Measurements from ENCODE around the gene L3MBTL4.

DNA sequence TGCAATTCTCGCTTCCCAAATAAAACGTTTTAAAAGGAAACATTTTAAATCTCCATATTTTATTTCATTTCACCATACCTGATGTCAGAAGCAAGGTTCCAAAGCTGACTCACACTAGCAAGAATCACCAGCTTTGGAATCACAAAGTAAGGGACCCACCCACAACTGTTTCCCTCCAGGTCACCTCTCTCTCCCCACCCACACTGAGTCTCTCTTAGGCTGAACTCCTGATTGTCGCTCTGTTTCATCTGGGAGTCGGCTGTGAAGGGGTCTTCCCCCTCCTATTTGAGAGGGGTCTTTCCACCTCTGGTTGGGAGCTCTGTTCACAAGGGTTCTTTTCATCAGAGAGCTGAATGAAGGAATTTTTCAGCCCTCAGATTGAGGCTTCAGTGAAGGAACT is 128.1 kb downstream of the L3MBTL4 start:
- TF ChIP-seq POLR2A (IDR thresholded peaks at IDR 0.05): no peak
- TF ChIP-seq, protein P1, sequence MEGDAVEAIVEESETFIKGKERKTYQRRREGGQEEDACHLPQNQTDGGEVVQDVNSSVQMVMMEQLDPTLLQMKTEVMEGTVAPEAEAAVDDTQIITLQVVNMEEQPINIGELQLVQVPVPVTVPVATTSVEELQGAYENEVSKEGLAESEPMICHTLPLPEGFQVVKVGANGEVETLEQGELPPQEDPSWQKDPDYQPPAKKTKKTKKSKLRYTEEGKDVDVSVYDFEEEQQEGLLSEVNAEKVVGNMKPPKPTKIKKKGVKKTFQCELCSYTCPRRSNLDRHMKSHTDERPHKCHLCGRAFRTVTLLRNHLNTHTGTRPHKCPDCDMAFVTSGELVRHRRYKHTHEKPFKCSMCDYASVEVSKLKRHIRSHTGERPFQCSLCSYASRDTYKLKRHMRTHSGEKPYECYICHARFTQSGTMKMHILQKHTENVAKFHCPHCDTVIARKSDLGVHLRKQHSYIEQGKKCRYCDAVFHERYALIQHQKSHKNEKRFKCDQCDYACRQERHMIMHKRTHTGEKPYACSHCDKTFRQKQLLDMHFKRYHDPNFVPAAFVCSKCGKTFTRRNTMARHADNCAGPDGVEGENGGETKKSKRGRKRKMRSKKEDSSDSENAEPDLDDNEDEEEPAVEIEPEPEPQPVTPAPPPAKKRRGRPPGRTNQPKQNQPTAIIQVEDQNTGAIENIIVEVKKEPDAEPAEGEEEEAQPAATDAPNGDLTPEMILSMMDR (IDR thresholded peaks at IDR 0.05): no peak

Measured in esophagus squamous epithelium (tissue), 4 donors.